Transverse colon (tissue), 3 donors: ENCODE results near the gene CENPE.

Source experiments
- CTCF ChIP-seq, 5 experiments: fragments of 200-600 bp in 3 of 5; fragments of 450-650 bp in 2 of 5; sonication (generic) in 3 of 5; IDR thresholded peaks; 1 replicate in 2 of 5; 2 replicates in 3 of 5; pipeline ENCODE4 v1.5.1; 2016 to 2017; ENCODE audit warnings: antibody characterized with exemption in 5 of 5, inconsistent platforms in 3 of 5, mild to moderate bottlenecking in 2 of 5, moderate library complexity in 1 of 5
- EP300 ChIP-seq: sonication (generic); formaldehyde crosslinking; IDR thresholded peaks from one replicate; pipeline ENCODE4 v1.6.1; 2017; ENCODE audit warnings: antibody characterized with exemption, low read depth
- POLR2A ChIP-seq: fragments of 450-650 bp; IDR thresholded peaks from one replicate; pipeline ENCODE4 v1.6.1; 2016; ENCODE audit warnings: antibody characterized with exemption, mild to moderate bottlenecking, moderate library complexity

GRCh38 chr4:103197765-103198110, 405 bp downstream of the CENPE start:
- TF ChIP-seq CTCF (IDR thresholded peaks at IDR 0.05) (no peak), EP300 (no peak), POLR2A (no peak)
